ENCODE data around the gene ERCC2. TPM values are rescaled to one million over a fixed set of nuclear protein-coding genes. Genes with fewer than 3 reads are reported as not detected.

ERCC2 gene
- total RNA-seq, 1 donor from 2014 or later = 3.9 TPM

GRCh38 chr19:45347570-45348366, 22.6 kb downstream of the ERCC2 start:
- TF ChIP-seq CTCF (IDR thresholded peaks at IDR 0.05; ENCODE audit: insufficient read depth, low read length, severe bottlenecking) = no peak
- Histone ChIP-seq H3K4me3 (ENCODE audit: low read depth, low read length) (no peak overlapping the region), H3K36me3 (ENCODE audit: control insufficient read depth, insufficient read depth, low read length) (peaks cover 22% of the 10 kb centered on the region), H3K27me3 (ENCODE audit: control insufficient read depth, insufficient read depth, low read length) (no peaks in the 10 kb centered on the region)
- FAIRE-seq (no peak), DNase-seq (ENCODE audit: low read depth) (no peak)

- no peak for TF ChIP-seq CTCF (IDR thresholded peaks at IDR 0.05; ENCODE audit: insufficient read depth, low read length, severe bottlenecking)
- DNase-seq (ENCODE audit: low read depth) = no peak
- FAIRE-seq = no peak
- no peak overlapping the region for H3K4me3 ChIP-seq (ENCODE audit: low read depth, low read length)
- H3K36me3 ChIP-seq (ENCODE audit: control insufficient read depth, insufficient read depth, low read length) = peaks cover 18% of the 10 kb centered on the region
- no peaks in the 10 kb centered on the region for H3K27me3 ChIP-seq (ENCODE audit: control insufficient read depth, insufficient read depth, low read length)
Measured at GRCh38 chr19:45346449-45346848, 23.9 kb downstream of the ERCC2 start.

GRCh38 chr19:45345506-45345860, 24.9 kb downstream of the ERCC2 start:
- no peak for TF ChIP-seq CTCF (IDR thresholded peaks at IDR 0.05; ENCODE audit: insufficient read depth, low read length, severe bottlenecking)
- Histone ChIP-seq H3K27me3 (ENCODE audit: control insufficient read depth, insufficient read depth, low read length) (no peaks in the 10 kb centered on the region), H3K36me3 (ENCODE audit: control insufficient read depth, insufficient read depth, low read length) (peaks cover 13% of the 10 kb centered on the region), H3K4me3 (ENCODE audit: low read depth, low read length) (no peak overlapping the region)
- no peak for DNase-seq (ENCODE audit: low read depth)
- FAIRE-seq = no peak

- TF ChIP-seq CTCF (IDR thresholded peaks at IDR 0.05; ENCODE audit: insufficient read depth, low read length, severe bottlenecking) = no peak
- no peak for FAIRE-seq
- no peaks in the 10 kb centered on the region for H3K27me3 ChIP-seq (ENCODE audit: control insufficient read depth, insufficient read depth, low read length)
- peak overlapping the region; percentile 22 for H3K4me3 ChIP-seq (ENCODE audit: low read depth, low read length)
- peaks cover 13% of the 10 kb centered on the region for H3K36me3 ChIP-seq (ENCODE audit: control insufficient read depth, insufficient read depth, low read length)
- peak; percentile 51 for DNase-seq (ENCODE audit: low read depth)
Measured at GRCh38 chr19:45344621-45345505, 25.5 kb downstream of the ERCC2 start.

- Histone ChIP-seq H3K4me3 (ENCODE audit: low read depth, low read length) (no peak overlapping the region), H3K27me3 (ENCODE audit: control insufficient read depth, insufficient read depth, low read length) (no peaks in the 10 kb centered on the region), H3K36me3 (ENCODE audit: control insufficient read depth, insufficient read depth, low read length) (peaks cover 5% of the 10 kb centered on the region)
- no peak for TF ChIP-seq CTCF (IDR thresholded peaks at IDR 0.05; ENCODE audit: insufficient read depth, low read length, severe bottlenecking)
- FAIRE-seq (peak; percentile 80), DNase-seq (ENCODE audit: low read depth) (no peak)
Measured at GRCh38 chr19:45342911-45343310, 27.5 kb downstream of the ERCC2 start.
